ENCODE results near the gene UFSP1.

DNA sequence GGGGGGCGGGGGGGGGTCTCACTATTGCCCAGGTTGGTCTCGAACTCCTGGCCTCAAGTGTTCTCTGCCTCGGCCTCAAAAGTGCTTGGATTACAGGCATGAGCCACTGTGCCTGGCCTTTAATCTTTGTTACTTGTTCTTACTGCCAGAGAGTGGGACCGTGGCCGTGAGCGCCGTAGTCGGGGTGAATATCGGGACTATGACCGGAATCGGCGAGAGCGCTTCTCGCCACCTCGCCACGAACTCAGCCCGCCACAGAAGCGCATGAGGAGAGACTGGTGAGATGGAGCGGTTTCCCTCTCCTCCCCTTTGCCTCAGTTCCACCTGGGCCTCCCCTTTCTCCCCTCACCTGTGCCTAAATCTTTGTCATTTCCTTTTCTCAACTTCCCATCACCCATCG lies 8.4 kb downstream of the UFSP1 start:
- no peak for TF ChIP-seq CTCF (conservative IDR thresholded peaks at IDR 0.05 in 1 of 2, IDR thresholded peaks at IDR 0.05 in 1 of 2; ENCODE audit: extremely low read depth in 1 of 2, insufficient read depth in 1 of 2, low read depth in 1 of 2, low read length in 2 of 2)
- TF ChIP-seq EZH2 (IDR thresholded peaks at IDR 0.05; ENCODE audit: borderline replicate concordance, low read length) = no peak

All from mammary epithelial cell (primary cell).